HEK293T (cell line): ENCODE results near the gene MAP2K5.

Experiments
- CTCF ChIA-PET: fragments of 350-600 bp; formaldehyde crosslinking; extraction: SDS; loops from one replicate; lab custom pipeline; 2021; ENCODE audit warnings: antibody characterized with exemption, inconsistent platforms; lab: Yijun Ruan, JAX
- POLR2A ChIA-PET: fragments of 350-600 bp; formaldehyde crosslinking; extraction: SDS; loops from one replicate; lab custom pipeline; 2020; ENCODE audit warnings: antibody characterized with exemption, inconsistent platforms; lab: Yijun Ruan, JAX
- DNase-seq: peaks from one replicate; pipeline ENCODE4 v3.0.0; 2012; ENCODE audit warnings: mixed read lengths; ENCODE audit errors: extremely low spot score
- ARNT ChIP-seq: fragments of 450-650 bp; IDR thresholded peaks from 2 replicates; pipeline ENCODE4 v1.6.1; 2017; ENCODE audit warnings: mild to moderate bottlenecking
- BHLHE40 ChIP-seq: fragments of 450-650 bp; IDR thresholded peaks from 2 replicates; pipeline ENCODE4 v1.6.1; 2016; ENCODE audit warnings: mild to moderate bottlenecking, moderate library complexity, borderline replicate concordance
- CTBP1 ChIP-seq: fragments of 450-650 bp; IDR thresholded peaks from 2 replicates; pipeline ENCODE4 v1.6.1; 2016; ENCODE audit warnings: borderline replicate concordance
- ELF4 ChIP-seq: fragments of 450-650 bp; IDR thresholded peaks from 2 replicates; pipeline ENCODE4 v1.6.1; 2017; ENCODE audit warnings: antibody characterized with exemption
- FOXA1 ChIP-seq: fragments of 450-650 bp; IDR thresholded peaks from 2 replicates; pipeline ENCODE4 v1.6.1; 2016; ENCODE audit warnings: mild to moderate bottlenecking
- FOXK2 ChIP-seq: fragments of 450-650 bp; IDR thresholded peaks from 2 replicates; pipeline ENCODE4 v1.6.1; 2016; ENCODE audit warnings: mild to moderate bottlenecking
- FOXM1 ChIP-seq: fragments of 450-650 bp; IDR thresholded peaks from 2 replicates; pipeline ENCODE4 v1.6.1; 2017; ENCODE audit warnings: mild to moderate bottlenecking, borderline replicate concordance
- HDGF ChIP-seq: fragments of 450-650 bp; IDR thresholded peaks from 2 replicates; pipeline ENCODE4 v1.6.1; 2017; ENCODE audit warnings: antibody characterized with exemption, borderline replicate concordance
- L3MBTL2 ChIP-seq: fragments of 450-650 bp; conservative IDR thresholded peaks from 2 replicates; pipeline ENCODE4 v1.6.1; 2016; ENCODE audit warnings: mild to moderate bottlenecking
- LEF1 ChIP-seq: fragments of 450-650 bp; IDR thresholded peaks from 2 replicates; pipeline ENCODE4 v1.6.1; 2017; ENCODE audit warnings: mild to moderate bottlenecking, borderline replicate concordance
- NFRKB ChIP-seq: fragments of 450-650 bp; IDR thresholded peaks from 2 replicates; pipeline ENCODE4 v1.6.1; 2016; ENCODE audit warnings: mild to moderate bottlenecking, moderate library complexity
- SP1 ChIP-seq: fragments of 450-650 bp; IDR thresholded peaks from 2 replicates; pipeline ENCODE4 v1.6.1; 2017
- SUZ12 ChIP-seq: fragments of 450-650 bp; IDR thresholded peaks from 2 replicates; pipeline ENCODE4 v1.6.1; 2016; ENCODE audit warnings: mild to moderate bottlenecking
- TARDBP ChIP-seq: fragments of 450-650 bp; IDR thresholded peaks from 2 replicates; pipeline ENCODE4 v1.6.1; 2016
- ZNF384 ChIP-seq: fragments of 450-650 bp; IDR thresholded peaks from 2 replicates; pipeline ENCODE4 v1.6.1; 2016
- TF ChIP-seq, protein P1 (sequence below): fragments of 450-650 bp; IDR thresholded peaks from 2 replicates; pipeline ENCODE4 v1.6.1; 2016

MAP2K5 gene

DNA sequence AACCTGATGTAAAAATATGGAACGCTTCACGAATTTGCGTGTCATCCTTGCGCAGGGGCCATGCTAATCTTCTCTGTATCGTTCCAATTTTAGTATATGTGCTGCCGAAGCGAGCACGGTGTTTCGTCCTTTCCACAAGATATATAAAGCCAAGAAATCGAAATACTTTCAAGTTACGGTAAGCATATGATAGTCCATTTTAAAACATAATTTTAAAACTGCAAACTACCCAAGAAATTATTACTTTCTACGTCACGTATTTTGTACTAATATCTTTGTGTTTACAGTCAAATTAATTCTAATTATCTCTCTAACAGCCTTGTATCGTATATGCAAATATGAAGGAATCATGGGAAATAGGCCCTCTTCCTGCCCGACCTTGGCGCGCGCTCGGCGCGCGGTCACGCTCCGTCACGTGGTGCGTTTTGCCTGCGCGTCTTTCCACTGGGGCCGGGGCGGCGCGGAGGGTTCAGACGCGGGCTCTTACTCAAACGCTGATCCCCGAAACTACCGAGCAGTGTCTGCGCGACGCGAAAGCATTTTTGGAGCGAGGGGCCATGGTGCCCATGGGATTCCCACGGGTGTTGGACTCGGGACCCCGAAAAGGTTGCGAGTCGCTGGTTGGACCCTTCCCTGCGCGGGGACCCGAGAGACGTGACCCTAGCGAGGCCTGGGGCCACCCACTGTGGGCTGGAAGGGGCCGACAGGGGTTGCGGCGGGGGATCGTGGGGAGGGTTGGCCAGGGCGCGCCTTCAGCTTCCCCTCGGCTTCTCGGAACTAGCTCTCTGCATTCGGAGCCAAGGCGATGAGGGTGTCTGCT lies 297.6 kb downstream of the MAP2K5 start, which contains the start of gene RNU6-1:
Gene RNU6-1 (minus strand): TSS at position 117 of the 820 bp plus-strand sequence.
- DNase-seq = peak; percentile 88
- ChIA-PET POLR2A (interaction anchor here (0.6 to 1.6 kb wide), 7 partner anchors 11 to 432 kb away, joined by 3 to 5 read pairs (median 3); partner anchors contain the start of gene PIAS1), CTCF (interaction anchor here (1.9 kb wide), 1 partner anchor 315 kb away, joined by 4 read pairs; no protein-coding TSS in a partner anchor)
- TF ChIP-seq ARNT (peak; percentile 17; the same call in 1 of the 2 replicates), ZNF384 (no peak), ELF4 (0 out of 2 replicates have a peak, but pooled peaks have one; percentile 30), FOXK2 (no peak), SP1 (no peak), SUZ12 (no peak; the same call in 1 of the 2 replicates), CTBP1 (no peak; the same call in 1 of the 2 replicates), TARDBP (peak; percentile 79), L3MBTL2 (peak; percentile 80; the same call in 1 of the 2 replicates), LEF1 (no peak)

DNA sequence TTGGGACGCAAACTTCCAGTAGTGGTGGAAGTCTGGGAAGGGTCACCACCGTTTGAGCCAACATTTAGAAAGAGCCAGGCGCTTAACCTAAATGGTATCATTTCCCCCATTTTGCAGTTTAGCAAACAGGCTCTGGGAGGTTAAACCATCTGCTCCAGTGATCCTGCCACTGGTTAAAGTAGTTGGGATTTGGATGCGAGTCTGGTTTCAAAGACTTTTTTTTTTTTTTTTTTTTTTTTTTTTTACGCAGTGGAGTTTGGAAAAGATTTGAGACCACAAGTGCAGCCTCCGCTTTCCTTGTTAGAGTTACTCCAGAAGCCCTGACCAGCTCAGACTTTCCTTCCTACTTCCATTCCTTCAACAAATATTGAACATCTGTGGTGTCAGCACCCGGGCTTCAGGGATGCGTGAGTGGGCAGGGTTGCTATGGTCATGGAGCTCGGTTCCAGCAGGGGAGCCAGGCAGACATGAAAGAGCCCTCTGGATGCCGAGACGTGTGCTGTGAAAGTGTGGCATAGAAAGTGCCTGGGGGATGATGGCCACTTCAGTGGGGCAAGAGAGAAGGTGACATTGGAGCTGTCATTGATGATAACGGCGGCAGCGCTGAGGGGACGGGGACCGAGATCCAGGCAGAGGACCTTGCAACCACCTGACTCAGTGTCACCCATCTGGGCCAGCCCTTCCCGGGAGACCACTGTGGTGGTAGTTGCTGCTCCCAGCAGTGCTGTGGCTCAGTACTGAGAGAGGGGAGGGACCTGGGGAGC lies 298.4 kb downstream of the MAP2K5 start:
- no peak for DNase-seq
- ChIA-PET CTCF (interaction anchor here (1.9 kb wide), 1 partner anchor 314 kb away, joined by 4 read pairs; no protein-coding TSS in a partner anchor), POLR2A (interaction anchor here (0.6 to 1.6 kb wide), 9 partner anchors 10 to 433 kb away, joined by 3 to 5 read pairs (median 3); partner anchors contain the start of genes MAP2K5 and PIAS1)
- TF ChIP-seq ZNF384 = peak; percentile 88
- TF ChIP-seq CTBP1 = peak; percentile 10; the same call in 1 of the 2 replicates
- no peak for TF ChIP-seq LEF1

- TF ChIP-seq ZNF384 = no peak
- no peak for TF ChIP-seq CTBP1
- TF ChIP-seq BHLHE40 = no peak
- TF ChIP-seq L3MBTL2 = no peak
- TF ChIP-seq FOXA1 = no peak
- no peak for TF ChIP-seq FOXK2
- TF ChIP-seq SUZ12 = no peak
- TF ChIP-seq ELF4 = no peak
- TF ChIP-seq LEF1 = no peak
- TF ChIP-seq HDGF = no peak
- no peak for TF ChIP-seq NFRKB
- TF ChIP-seq FOXM1 = no peak
- no peak for TF ChIP-seq ARNT
- TF ChIP-seq TARDBP = no peak
- TF ChIP-seq SP1 = no peak
- TF ChIP-seq, protein P1, sequence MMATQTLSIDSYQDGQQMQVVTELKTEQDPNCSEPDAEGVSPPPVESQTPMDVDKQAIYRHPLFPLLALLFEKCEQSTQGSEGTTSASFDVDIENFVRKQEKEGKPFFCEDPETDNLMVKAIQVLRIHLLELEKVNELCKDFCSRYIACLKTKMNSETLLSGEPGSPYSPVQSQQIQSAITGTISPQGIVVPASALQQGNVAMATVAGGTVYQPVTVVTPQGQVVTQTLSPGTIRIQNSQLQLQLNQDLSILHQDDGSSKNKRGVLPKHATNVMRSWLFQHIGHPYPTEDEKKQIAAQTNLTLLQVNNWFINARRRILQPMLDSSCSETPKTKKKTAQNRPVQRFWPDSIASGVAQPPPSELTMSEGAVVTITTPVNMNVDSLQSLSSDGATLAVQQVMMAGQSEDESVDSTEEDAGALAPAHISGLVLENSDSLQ = no peak
- ChIA-PET POLR2A (interaction anchor here (0.7 to 1.6 kb wide), 7 partner anchors 22 to 433 kb away, joined by 3 to 4 read pairs (median 3); partner anchors contain the start of gene MAP2K5), CTCF (interaction anchor here (0.7 to 1.9 kb wide), 2 partner anchors 63 to 313 kb away, joined by 4 to 6 read pairs; no protein-coding TSS in a partner anchor)
- no peak for DNase-seq
Observed at GRCh38 chr15:67841513-67841762, 298.9 kb downstream of the MAP2K5 start.

DNA sequence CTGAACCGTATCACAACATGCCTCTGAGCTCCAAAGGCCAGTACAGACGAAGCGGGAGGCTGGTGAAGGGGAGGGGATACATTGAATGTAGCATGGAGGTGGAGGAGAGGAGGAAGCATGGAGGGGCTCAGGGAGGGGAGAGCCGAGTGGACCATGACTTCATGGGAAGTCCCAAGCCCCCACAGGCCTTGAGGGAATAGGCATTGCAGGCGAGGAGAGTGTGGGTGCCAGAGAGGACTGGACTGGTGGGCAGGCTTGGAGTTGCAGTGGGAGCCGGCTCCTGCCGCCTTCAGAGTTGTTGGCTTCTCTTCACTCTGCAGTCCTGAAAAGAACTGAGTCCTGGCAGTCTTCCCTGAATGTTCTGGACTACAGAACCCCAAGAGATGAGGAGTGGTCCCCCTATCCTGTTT lies 300.6 kb downstream of the MAP2K5 start:
- DNase-seq = no peak
- TF ChIP-seq CTBP1 (no peak), ARNT (no peak), TARDBP (no peak), FOXM1 (no peak), FOXK2 (no peak)
- CTCF ChIA-PET = no interaction called here
- POLR2A ChIA-PET = interaction anchor here (0.5 kb wide), 1 partner anchor 167 kb away, joined by 3 read pairs; no protein-coding TSS in a partner anchor

DNA sequence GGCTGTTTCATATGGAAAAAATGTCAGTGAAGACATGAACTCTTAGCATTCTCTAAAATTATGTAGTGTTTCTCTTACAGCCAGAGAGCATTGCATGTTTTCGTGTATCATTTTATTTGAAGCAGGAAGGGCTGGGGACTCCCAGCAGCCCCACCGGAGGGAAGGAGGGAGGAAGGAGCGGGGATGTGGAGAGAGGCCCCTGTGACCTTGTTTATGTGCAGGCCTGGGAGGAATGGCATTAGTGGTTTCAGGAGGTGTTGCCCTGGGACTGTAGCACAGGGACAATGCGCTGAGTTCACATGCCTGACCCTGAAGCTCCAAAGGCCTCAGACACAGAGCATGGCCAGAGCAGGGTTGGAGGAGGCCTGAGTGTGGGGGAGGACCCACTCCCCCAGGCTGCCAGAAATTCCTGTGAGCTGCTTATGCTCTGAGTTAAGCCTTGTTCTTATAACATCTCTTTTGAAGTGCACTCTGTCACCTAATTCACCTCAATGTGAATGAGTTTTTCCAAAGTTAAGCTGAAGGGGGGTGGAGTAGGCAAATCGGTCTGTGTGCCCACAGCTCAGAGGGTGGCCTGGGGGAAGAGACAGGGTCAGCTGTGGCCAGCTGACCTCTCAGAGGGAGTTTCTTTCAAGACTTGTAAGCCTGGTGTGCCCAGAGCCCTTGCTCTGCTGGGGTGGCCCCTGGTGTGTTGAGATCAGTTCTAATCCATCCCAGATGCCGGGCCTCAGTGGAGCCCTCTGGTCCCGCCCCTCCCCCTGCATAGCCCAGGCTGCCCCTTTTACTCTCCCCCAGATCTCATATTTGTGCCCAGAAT lies 301.3 kb downstream of the MAP2K5 start:
- ChIA-PET CTCF (no interaction called here), POLR2A (no interaction called here)
- DNase-seq = no peak
- TF ChIP-seq FOXM1 (no peak), FOXA1 (no peak), HDGF (no peak), SP1 (no peak), ARNT (no peak), L3MBTL2 (no peak), ELF4 (no peak), LEF1 (no peak)

GRCh38 chr15:67845974-67846373 lies 303.5 kb downstream of the MAP2K5 start:
- TF ChIP-seq FOXM1 (no peak), SP1 (no peak), SUZ12 (no peak), FOXK2 (no peak), CTBP1 (no peak), HDGF (no peak), TARDBP (no peak), FOXA1 (no peak), ARNT (no peak), NFRKB (no peak), L3MBTL2 (no peak), BHLHE40 (no peak), ELF4 (no peak)
- TF ChIP-seq, protein P1 = no peak
- ChIA-PET POLR2A (interaction anchor here (0.7 kb wide), 1 partner anchor 125 kb away, joined by 3 read pairs; no protein-coding TSS in a partner anchor), CTCF (interaction anchor here (0.6 to 1.5 kb wide), 2 partner anchors 17 to 98 kb away, joined by 3 to 4 read pairs; no protein-coding TSS in a partner anchor)
- DNase-seq = no peak
